ENCODE results near the gene FAM78A. TPM values are rescaled to one million over a fixed set of nuclear protein-coding genes. Genes with fewer than 3 reads are reported as not detected.
"Not testable (repeated sequence)": the region's sequence is repeated elsewhere in the genome, so short reads cannot be mapped to it uniquely, and the experiment has no call there.

FAM78A gene
- total RNA-seq, 1 experiment from 2014 or later = 0.17 TPM

DNA sequence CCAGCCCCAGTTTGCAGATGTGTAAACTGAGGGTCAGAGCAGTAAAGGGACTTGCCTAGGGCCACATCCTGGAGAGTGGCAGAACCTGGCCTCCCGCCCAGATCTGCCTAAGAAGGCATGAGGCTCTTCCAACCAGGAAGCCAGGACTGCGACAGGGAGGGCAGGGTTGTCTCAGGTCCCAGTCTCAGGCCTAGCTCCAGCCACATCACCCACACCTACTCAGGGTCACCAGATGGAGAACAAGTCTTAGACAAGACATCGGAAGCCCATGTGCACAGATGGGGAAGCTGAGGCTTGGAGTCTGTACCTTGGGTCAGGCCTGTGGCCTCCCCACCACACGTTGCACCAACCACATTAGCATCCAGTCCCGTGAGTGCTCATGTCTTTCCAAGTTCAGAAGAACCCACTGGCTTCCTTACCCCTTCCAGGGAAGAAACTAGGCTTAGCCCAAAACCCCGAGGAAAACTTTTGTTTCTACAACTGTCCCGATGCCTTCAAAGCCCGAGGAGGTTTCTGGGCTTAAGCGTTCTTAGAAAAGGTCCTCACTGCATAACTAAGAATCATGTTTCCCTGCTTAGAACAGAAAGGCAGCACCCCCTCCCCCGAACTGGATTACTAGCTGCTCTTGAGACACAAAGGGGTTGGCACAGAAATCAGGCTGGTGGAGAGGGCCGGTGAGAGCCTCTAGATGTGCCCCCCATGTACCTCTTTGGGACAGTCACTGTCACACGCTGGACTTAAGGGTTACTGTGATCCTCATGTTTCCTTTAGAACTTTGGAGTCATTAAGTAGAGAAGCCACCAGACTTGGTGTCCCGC lies 2.2 kb downstream of the FAM78A start:
- in situ Hi-C loops (cut with HindIII; ENCODE audit: low pct_unique_long_range_greater_than_20kb, low sequenced_read_pairs) = no loop called here
- no peak for DNase-seq (ENCODE audit: low read depth)

DNA sequence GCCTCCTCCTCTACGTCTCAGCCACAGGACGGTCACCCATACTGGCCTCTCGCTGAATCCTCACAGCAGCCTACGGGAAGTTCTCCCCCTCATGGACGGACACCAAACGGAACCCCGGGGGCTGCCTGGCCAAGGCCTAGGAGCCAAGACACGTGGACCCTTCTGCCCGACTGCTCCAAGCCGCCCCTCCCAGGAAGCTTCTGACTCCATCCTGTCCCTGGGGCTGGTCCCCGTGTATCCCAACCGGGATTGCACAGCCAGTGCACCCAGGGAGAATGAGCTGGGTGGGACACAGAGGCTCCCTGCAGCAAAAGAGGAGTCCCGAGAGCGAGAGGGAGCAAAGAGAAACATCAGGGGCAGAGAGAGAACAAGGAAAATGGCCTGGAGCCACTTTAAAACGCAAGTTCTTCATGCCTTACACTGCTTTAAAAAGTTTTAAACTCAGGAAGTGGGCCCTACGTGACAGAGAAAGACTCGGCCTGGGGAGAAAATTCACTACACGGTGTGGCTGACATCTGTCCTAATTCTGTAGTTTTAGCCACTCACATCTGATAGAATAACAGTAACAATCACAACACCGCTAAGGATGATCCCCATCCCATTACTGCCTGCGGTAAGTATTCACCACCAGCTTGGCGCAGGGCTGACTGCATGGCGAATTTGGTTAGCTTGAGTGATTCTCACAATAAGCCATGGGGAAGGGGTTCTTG lies 3.0 kb downstream of the FAM78A start:
- no peak for DNase-seq (ENCODE audit: low read depth)
- in situ Hi-C loops (cut with HindIII; ENCODE audit: low pct_unique_long_range_greater_than_20kb, low sequenced_read_pairs) = no loop called here

DNA sequence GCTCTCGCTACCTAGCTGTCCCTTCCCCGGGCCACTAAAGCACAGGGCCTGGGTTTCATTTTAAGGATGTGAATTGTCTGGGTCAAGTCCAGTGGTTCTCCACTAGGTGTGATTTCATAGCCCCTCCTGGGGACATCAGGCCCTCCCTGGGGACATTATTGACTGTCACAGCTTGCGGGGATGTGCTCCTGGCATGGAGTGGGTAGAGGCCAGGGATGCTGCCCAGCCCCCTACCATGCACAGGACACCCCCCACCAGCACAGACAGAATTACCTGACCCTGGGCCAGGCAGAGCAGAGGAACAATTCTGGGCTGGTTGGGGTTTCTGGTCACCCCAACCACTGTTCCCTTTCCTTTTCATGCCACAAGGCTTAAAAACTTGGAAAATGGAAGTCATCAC lies 4.1 kb downstream of the FAM78A start:
- no peak for DNase-seq (ENCODE audit: low read depth)
- in situ Hi-C loops (cut with HindIII; ENCODE audit: low pct_unique_long_range_greater_than_20kb, low sequenced_read_pairs) = no loop called here

DNA sequence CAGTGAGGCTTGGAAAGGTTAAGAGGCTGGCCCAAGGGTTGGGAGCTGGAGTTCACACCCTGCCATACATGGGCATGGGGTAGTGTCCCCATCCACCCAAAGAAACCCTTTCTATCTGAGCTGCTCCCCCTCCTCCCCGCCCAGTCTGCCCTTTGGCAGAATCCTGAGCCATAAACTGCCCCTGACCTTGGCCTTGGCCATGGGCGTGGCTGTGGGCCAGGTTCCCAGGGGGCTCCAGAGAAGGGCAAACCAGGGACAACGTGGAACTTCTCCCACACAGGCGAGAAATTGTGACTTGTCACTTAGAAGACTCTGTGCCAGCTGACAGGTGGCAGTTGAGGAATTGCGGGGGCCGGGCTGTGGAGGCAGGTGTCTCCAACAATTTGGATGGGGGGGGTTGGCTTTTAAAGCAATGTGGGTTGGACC lies 4.8 kb downstream of the FAM78A start:
- in situ Hi-C loops (cut with HindIII; ENCODE audit: low pct_unique_long_range_greater_than_20kb, low sequenced_read_pairs) = no loop called here
- no peak for DNase-seq (ENCODE audit: low read depth)

DNA sequence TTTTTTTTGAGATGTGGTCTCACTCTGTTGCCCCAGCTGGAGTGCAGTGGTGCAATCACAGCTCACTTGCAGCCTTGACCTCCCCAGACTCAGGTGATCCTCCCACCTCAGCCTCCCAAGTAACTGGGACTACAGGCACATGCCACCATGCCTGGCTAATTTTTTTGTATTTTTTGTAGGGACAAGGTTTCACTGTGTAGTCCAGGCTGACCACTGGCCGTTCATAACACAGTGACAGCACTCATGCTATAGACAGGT lies 5.4 kb downstream of the FAM78A start:
- in situ Hi-C loops (cut with HindIII; ENCODE audit: low pct_unique_long_range_greater_than_20kb, low sequenced_read_pairs); DNase-seq (ENCODE audit: low read depth): not testable (repeated sequence)

DNA sequence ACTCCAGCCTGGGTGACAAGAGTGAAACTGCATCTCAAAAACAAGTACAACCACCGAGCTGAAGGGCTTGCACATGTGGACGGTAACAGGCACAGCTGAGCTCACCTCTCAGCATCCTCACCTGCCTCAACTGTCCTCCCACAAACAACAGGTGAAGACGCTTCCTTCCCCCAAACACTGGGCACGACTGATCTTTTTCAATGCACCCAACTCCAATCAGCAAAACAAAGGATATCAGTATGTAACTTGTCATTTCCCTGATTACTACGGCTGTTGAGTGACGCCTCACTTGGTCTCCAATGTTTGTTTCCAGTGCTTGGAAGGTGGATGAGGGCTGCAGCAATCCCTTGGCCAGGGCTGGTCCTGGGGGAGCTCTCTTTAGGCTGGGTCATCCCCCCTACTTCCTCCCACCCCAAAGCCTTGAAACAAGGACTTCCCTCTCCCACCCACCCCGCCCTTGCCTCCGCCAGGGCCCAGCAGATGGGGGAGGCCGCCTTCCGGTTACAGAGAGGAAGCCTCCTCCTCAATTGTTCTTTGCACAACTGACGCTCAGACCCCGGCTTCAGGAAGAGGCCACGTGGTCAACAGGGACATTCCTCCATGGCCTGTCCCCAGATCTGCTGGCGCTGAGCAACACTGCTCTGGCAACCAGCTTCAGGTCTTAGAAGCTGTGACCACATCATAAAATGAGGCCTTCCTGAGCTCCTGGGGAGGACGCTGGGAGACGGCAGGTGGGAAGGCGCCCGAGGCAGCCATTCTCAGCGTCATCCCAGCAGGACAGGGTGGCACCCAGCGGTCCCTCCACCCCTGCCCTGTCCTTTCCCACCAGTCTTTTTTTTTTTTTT lies 5.9 kb downstream of the FAM78A start:
- in situ Hi-C loops (cut with HindIII; ENCODE audit: low pct_unique_long_range_greater_than_20kb, low sequenced_read_pairs) = no loop called here

DNA sequence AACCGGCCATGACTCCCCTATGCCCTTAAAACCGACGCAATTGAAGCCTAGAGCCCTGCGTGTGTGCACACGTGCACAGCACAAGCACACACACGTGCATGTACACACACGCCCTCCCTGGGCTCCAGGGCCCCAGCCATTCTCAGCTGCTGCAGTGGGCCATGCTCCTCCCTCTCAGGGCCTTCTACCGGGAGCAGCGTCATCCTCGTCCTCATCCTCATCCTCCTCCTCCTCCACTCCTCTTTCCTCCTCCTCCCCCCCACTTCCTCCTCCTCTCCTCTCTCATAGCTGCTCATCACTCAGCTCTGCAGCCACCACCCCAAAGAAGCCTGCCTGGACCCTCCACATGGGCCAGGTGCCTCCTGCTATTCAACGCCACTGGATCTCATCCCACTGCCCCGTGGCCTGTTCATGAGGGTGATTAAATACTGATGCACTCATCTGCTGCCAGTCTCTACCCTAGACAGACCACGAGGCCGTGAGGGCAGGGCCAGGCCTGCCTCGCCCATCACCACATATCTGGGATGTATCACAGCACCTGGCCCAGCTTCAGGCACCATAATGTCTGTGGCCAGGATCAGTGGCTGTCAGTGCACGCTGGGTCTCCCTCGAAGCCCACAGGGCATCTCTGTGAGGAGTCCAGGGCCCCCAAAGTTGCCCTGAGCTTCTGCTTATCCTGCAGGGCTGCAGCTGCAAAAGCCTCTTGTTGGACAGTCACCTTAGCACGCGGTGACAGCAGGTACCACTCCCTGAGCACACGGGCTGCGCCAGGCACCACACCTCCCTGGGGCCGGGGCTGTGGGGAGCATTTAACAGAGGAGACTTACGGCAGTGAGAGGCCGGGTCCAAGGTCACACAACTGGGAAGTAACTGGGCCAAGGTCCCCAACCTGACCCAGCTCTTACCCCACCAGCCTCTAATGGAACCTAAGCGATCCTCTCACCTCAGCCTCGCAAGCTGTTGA lies 9.8 kb downstream of the FAM78A start:
- in situ Hi-C loops (cut with HindIII; ENCODE audit: low pct_unique_long_range_greater_than_20kb, low sequenced_read_pairs) = no loop called here
- no peak for DNase-seq (ENCODE audit: low read depth)

More for the DNA sequence above, 5.9 kb downstream of the FAM78A start:
- DNase-seq (ENCODE audit: low read depth) = no peak

DNA sequence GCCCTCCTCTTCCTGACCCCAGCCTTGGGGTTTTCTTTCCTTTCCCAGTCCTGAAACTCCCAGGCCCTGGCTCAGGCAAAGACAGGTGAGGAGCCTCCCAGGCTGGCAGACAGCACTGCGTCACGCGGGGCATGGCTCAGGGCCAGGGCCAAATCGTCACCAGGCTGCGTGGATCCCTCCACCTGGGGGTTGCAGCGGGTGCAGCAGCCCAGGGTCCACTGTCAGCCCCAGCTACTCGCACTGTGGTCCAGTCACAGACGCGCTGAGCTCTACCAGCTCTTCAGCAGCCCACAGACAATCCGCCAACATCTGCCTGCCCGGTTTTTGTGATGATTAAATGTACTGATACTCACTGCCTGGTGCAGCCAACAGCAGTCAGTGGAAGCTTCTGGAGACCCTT lies 12.1 kb downstream of the FAM78A start:
- no peak for DNase-seq (ENCODE audit: low read depth)
- in situ Hi-C loops (cut with HindIII; ENCODE audit: low pct_unique_long_range_greater_than_20kb, low sequenced_read_pairs) = no loop called here

DNA sequence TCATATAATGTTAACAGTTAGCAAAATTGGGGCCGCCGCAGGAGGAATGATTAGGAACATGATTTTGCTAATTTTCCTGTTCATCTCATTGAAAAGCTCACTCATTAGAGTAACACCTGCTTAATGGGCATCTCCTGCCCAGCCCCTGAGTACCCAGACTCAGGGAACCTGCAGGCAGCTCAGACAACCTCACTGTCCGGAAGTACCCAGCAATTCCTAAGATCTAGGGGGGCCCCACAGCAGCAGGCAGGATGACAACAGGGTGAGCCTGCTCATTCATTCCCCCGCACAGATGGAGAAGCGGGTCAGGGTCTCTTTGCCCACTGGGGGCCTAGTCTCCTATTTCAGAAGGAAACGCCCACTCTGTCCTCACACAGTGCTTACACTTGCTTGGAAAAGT lies 12.6 kb downstream of the FAM78A start:
- no peak for DNase-seq (ENCODE audit: low read depth)
- in situ Hi-C loops (cut with HindIII; ENCODE audit: low pct_unique_long_range_greater_than_20kb, low sequenced_read_pairs) = no loop called here

DNA sequence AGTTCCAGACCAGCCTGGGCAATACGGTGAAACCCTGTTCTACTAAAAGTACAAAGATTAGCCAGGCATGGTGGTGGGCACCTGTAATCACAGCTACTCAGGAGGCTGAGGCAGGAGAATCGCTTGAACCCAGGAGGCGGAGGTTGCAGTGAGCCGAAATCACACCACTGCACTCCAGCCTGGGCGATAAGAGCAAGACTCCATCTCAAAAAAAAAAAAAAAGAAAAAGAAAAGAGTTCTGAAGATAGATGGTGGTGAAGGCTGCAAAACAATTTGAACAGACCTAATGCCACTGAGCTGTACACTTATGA lies 13.3 kb downstream of the FAM78A start:
- in situ Hi-C loops (cut with HindIII; ENCODE audit: low pct_unique_long_range_greater_than_20kb, low sequenced_read_pairs); DNase-seq (ENCODE audit: low read depth): not testable (repeated sequence)

DNA sequence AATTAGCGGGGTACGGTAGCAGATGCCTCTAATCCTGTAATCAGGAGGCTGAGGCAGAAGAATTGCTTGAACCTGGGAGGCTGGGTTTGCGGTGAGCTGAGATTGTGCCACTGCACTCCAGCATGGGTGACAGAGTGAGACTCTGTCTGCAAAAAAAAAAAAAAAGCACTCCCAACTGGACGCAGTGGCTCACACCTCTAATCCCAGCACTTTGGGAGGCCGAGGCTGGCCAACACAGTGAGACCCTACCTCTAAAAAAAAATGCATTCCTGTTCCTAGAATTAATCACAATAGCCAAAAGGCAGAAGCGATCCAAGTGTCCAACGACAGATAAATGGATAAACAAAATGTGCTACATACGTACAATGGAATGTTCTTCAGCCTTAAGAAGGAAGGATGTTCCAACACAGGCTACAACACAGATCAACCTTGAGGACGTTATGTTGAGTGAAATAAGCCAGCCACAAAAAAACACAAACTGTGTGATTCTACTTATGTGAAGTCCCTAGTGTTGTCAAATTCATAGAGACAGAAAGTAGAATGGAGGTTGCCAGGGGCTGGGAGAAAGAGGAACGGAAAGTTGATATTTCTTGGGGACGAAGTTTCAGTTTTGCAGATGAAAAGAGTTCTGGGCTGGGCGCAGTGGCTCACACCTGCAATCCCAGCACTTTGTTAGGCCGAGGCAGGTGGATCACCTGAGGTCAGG lies 13.8 kb downstream of the FAM78A start:
- no peak for DNase-seq (ENCODE audit: low read depth)
- in situ Hi-C loops (cut with HindIII; ENCODE audit: low pct_unique_long_range_greater_than_20kb, low sequenced_read_pairs) = no loop called here

DNA sequence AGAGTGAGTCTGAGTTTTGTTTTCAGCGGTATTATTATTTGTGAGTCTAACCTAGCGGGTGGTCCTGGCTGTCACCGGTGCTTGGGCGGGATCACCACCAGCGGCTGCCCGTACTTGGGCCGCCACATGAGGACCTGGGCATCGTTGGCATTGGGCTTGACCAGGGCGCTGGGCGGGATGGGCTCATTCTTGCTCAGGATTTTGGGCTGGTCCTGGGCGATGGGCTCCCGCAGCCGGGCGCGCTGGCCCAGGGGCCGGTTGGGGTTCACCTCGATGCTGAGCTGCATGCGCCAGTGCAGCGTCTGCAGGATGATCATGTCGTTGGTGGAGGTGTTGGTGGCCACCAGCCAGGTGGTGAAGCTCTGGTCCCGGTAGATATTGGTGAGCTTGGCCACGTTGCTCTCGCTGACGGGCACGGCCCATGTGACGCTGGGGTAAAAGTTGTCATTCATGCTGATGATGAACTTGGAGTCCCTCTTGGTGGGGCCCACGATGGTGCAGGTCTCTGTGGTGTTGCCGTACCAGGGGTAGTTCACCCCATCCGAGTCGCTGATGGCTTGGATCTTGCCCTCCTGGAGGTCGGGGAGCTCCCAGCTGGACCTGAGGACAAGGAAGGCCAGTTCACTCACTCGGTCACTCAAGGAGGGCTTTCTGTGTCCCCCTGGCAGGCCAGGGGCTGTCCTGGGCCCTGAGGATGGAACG lies 15.4 kb downstream of the FAM78A start:
- in situ Hi-C loops (cut with HindIII; ENCODE audit: low pct_unique_long_range_greater_than_20kb, low sequenced_read_pairs) = no loop called here

DNA sequence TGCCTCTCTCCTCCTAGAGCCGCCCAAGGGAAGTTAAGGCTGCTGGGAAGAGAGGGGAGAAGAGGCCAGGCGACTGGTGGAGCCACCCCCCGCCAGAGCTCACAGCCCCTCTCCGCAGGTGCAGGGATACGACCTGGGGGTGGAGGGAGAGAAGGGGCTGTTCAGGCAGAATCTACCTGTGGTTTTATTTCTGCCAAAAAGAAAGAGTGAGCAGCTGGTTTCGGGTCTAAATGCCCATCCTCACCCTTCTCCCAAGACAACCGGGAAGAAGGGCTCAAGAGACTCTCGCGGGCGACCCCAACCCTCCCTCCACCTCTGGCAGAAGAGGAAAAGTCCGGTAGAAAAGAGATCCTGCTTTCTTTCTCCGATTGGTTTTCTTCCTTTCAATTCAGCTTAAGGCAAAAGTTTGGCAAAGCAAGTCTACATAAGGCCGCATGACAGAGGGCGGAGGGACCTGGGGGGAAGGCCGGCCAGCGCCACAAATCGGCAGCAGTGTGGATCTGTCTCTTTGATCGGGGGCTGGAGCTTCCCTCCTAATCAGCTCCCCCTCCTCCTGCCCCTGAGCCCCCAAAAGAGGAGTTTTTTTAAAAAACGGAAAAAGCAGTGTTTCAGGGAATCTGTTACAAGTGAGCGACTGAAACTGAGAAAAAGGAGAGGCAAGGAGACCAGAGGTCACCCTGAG lies 16.3 kb downstream of the FAM78A start:
- DNase-seq (ENCODE audit: low read depth) = no peak
- in situ Hi-C loops (cut with HindIII; ENCODE audit: low pct_unique_long_range_greater_than_20kb, low sequenced_read_pairs) = no loop called here

More for the DNA sequence above, 15.4 kb downstream of the FAM78A start:
- no peak for DNase-seq (ENCODE audit: low read depth)

DNA sequence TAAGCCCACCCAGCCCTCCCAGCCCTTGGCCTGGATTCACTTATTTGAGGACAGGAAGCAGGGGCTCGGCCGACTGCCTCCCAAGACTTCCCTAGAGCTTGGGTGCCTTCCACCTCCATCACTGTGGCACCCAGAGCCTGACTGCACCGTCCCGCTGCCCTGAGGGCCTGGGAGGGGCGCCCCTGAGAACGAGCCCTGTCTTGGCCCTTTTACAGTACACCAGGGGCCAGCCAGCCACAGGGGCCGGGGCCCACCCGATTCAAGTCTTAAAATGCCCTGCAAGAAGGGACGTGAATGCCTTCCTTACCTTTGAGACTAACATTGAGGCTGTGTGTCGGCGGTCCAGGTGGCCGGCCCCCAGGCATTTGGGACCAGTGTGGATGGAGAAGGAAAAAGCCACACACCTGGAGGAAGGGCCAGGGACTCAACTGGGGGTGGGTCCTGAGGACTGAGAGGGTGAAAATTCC lies 16.8 kb downstream of the FAM78A start:
- no peak for DNase-seq (ENCODE audit: low read depth)
- in situ Hi-C loops (cut with HindIII; ENCODE audit: low pct_unique_long_range_greater_than_20kb, low sequenced_read_pairs) = no loop called here

DNA sequence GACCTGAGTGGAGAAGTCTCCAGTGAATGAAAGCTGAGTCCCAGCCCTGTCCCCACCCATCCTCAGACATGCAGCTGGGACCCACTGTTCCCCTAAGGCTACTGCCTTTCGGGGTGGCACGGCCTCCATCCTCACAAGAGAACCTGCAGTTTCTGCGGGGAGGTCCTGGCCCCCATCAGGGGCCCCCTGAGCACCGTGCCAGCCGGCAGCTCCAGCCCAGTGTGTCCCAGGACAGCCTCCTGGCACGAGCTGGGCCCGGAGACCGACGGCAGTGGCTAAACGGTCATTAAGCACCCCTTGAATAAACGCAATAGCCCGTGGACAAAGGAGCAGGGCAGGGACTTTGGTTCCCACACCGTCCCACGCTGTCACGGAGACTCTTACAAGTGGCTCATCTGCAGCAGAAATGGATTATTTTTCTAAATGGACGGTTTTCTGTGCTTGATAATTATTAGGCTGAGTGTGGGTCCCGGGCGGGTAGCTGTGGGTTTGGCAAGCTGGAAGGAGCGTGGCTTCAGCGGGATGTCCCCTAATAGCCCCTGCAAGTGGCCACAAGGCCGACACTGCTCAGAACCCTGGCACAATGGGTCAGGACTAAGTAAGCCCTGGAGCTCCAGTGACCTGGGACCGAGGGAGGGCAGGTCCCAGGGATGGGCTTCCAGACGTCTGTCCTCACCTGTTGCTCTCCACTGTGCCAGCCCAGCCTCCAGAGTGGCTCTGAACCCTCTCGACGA lies 17.4 kb downstream of the FAM78A start:
- DNase-seq (ENCODE audit: low read depth) = no peak
- in situ Hi-C loops (cut with HindIII; ENCODE audit: low pct_unique_long_range_greater_than_20kb, low sequenced_read_pairs) = no loop called here

DNA sequence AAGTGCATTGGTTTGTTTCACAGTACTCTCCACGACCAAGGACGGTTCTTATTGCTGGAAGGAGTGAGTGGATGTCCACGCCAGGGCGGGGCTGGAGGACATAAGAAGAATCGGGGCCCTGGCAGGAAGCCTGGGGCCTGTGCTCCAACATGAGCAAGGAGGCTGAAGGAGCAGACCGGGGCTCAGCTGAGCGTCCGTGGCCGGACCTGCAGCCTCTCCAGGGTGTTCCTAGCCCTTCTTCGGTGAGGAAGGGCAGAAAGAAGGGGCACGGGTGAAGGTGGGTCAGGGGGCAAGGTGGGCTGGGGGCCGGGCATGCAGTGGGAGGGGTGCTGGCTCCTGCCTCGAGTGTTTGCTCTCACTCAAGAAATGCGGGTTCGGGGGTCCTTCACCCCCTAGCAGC lies 18.1 kb downstream of the FAM78A start:
- no peak for DNase-seq (ENCODE audit: low read depth)

More for the DNA sequence above, 18.1 kb downstream of the FAM78A start:
- in situ Hi-C loops (cut with HindIII; ENCODE audit: low pct_unique_long_range_greater_than_20kb, low sequenced_read_pairs) = no loop called here
